Hepatocyte (in vitro differentiated cells): ENCODE measurements around the gene ZMIZ1. TPM values are rescaled to one million over a fixed set of nuclear protein-coding genes. Genes with fewer than 3 reads are reported as not detected.

Source experiments
- DNase-seq: peaks from one replicate; pipeline ENCODE4 v3.0.0-alpha.2; 2016; ENCODE audit warnings: low spot score
- H2AFZ ChIP-seq: fragments of 200-600 bp; sonication (generic); 2 replicates; pipeline ENCODE4 v1.6.0; 2016; ENCODE audit warnings: antibody characterized with exemption, mild to moderate bottlenecking
- H3K27ac ChIP-seq: fragments of 200-600 bp; sonication (generic); 2 replicates; pipeline ENCODE4 v1.5.1; 2016; ENCODE audit warnings: mild to moderate bottlenecking
- H3K27me3 ChIP-seq: fragments of 200-600 bp; sonication (generic); 2 replicates; pipeline ENCODE4 v1.6.1; 2016
- H3K36me3 ChIP-seq: fragments of 200-600 bp; sonication (generic); replicated peaks from 2 replicates; pipeline ENCODE4 v1.5.1; 2016; ENCODE audit warnings: low read depth; ENCODE audit not compliant: insufficient read depth
- H3K4me1 ChIP-seq: fragments of 200-600 bp; sonication (generic); 2 replicates; pipeline ENCODE4 v1.5.1; 2016; ENCODE audit warnings: mild to moderate bottlenecking, moderate library complexity; ENCODE audit not compliant: insufficient read depth
- H3K4me2 ChIP-seq: fragments of 200-600 bp; sonication (generic); 2 replicates; pipeline ENCODE4 v1.6.0; 2016
- H3K4me3 ChIP-seq: fragments of 200-600 bp; sonication (generic); 2 replicates; pipeline ENCODE4 v1.5.1; 2016; ENCODE audit warnings: mild to moderate bottlenecking
- H3K79me2 ChIP-seq: fragments of 200-600 bp; sonication (generic); 2 replicates; pipeline ENCODE4 v1.6.0; 2017; ENCODE audit warnings: mild to moderate bottlenecking
- H3K9me2 ChIP-seq: fragments of 200-600 bp; sonication (generic); replicated peaks from 2 replicates; pipeline ENCODE4 v1.6.0; 2017; ENCODE audit warnings: mild to moderate bottlenecking; ENCODE audit not compliant: insufficient read depth
- H3K9me3 ChIP-seq: fragments of 200-600 bp; sonication (generic); 2 replicates; pipeline ENCODE4 v1.5.1; 2016; ENCODE audit warnings: low read depth, mild to moderate bottlenecking
- H4K20me1 ChIP-seq: fragments of 200-600 bp; sonication (generic); 2 replicates; pipeline ENCODE4 v1.6.0; 2016; ENCODE audit warnings: mild to moderate bottlenecking; ENCODE audit not compliant: insufficient read depth, poor library complexity, severe bottlenecking
- CTCF ChIP-seq: fragments of 200-600 bp; sonication (generic); IDR thresholded peaks from 2 replicates; pipeline ENCODE4 v1.5.1; 2016; ENCODE audit warnings: antibody characterized with exemption, mild to moderate bottlenecking; ENCODE audit not compliant: poor library complexity
- EZH2 ChIP-seq: fragments of 200-600 bp; sonication (generic); IDR thresholded peaks from 2 replicates; pipeline ENCODE4 v1.6.1; 2016; ENCODE audit warnings: antibody characterized with exemption, mild to moderate bottlenecking, borderline replicate concordance
- EZH2phosphoT487 ChIP-seq: fragments of 200-600 bp; sonication (generic); IDR thresholded peaks from one replicate; pipeline ENCODE4 v1.6.1; 2018; ENCODE audit warnings: antibody characterized with exemption, mild to moderate bottlenecking, low read depth, moderate library complexity; ENCODE audit not compliant: unreplicated experiment, severe bottlenecking
- WGBS: methylation state at CpG from one replicate; pipeline ENCODE4 v1.1.6; 2016; ENCODE audit warnings: low lambda C conversion rate; ENCODE audit errors: missing lambda C conversion rate; 5-methylcytosine and 5-hydroxymethylcytosine counted together
- polyA plus RNA-seq: library from polyadenylated mRNA; unstranded; fragments of >200 nt; fragmentation: Nextera tagmentation; extraction: Ambion mirVana; gene quantifications from 2 replicates; pipeline ENCODE4 v1.2.1, GENCODE V29; 2016
- total RNA-seq: library from RNA; depleted of rRNA; stranded (reverse); fragments of >200 nt; gene quantifications from 2 replicates; pipeline ENCODE4 v1.2.3, GENCODE V29; 2014

The ZMIZ1 gene
- total and polyA plus RNA-seq, 2 experiments from 2014 or later, result 30.9 to 32.4 TPM

GRCh38 chr10:79026806-79027146, 42.0 kb upstream of the ZMIZ1 start:
- TF ChIP-seq CTCF (no peak), EZH2 (no peak), EZH2phosphoT487 (no peak)
- Histone ChIP-seq H3K4me3 (no peak overlapping the region), H3K4me1 (peaks cover 12% of the 10 kb centered on the region), H3K79me2 (no peaks in the 10 kb centered on the region), H3K9me2 (no peaks in the 10 kb centered on the region), H2AFZ (no peak overlapping the region), H3K27ac (no peak overlapping the region), H4K20me1 (no peaks in the 10 kb centered on the region), H3K4me2 (no peak overlapping the region), H3K27me3 (no peaks in the 10 kb centered on the region), H3K36me3 (no peaks in the 10 kb centered on the region), H3K9me3 (no peaks in the 10 kb centered on the region)
- DNase-seq, result no peak
- 95% methylated on average over 3 of the region's 3 CpGs for WGBS

- Histone ChIP-seq H4K20me1 (no peaks in the 10 kb centered on the region), H2AFZ (no peak overlapping the region), H3K36me3 (no peaks in the 10 kb centered on the region), H3K27ac (peak overlapping the region; percentile 83), H3K4me2 (no peak overlapping the region), H3K4me3 (no peak overlapping the region), H3K9me3 (no peaks in the 10 kb centered on the region), H3K4me1 (peaks cover 12% of the 10 kb centered on the region), H3K9me2 (no peaks in the 10 kb centered on the region), H3K27me3 (no peaks in the 10 kb centered on the region), H3K79me2 (no peaks in the 10 kb centered on the region)
- peak; percentile 45 for DNase-seq
- TF ChIP-seq EZH2phosphoT487, result no peak
- no peak for TF ChIP-seq EZH2
- no peak for TF ChIP-seq CTCF
- 58% methylated on average over 18 of the region's 18 CpGs for WGBS
These were observed 41.4 kb upstream of the ZMIZ1 start for GRCh38 chr10:79027147-79028055.

- Histone ChIP-seq H3K27me3 (no peaks in the 10 kb centered on the region), H3K4me1 (peaks cover 12% of the 10 kb centered on the region), H3K36me3 (no peaks in the 10 kb centered on the region), H3K9me2 (no peaks in the 10 kb centered on the region), H3K9me3 (no peaks in the 10 kb centered on the region), H3K27ac (peak overlapping the region; percentile 83), H3K4me2 (no peak overlapping the region), H4K20me1 (no peaks in the 10 kb centered on the region), H3K79me2 (no peaks in the 10 kb centered on the region), H3K4me3 (no peak overlapping the region), H2AFZ (no peak overlapping the region)
- TF ChIP-seq CTCF (no peak), EZH2phosphoT487 (no peak), EZH2 (no peak)
- no peak for DNase-seq
- 81% methylated on average over 4 of the region's 4 CpGs for WGBS
These were observed 40.7 kb upstream of the ZMIZ1 start for GRCh38 chr10:79028056-79028430.
